Astrocyte (in vitro differentiated cells and primary cell): ENCODE measurements around the gene LRRC28.

ENCODE experiments used
- CTCF ChIP-seq: IDR thresholded peaks from 2 replicates; pipeline ENCODE4 v1.5.1; 2011; ENCODE audit warnings: low read depth, mild to moderate bottlenecking, inconsistent platforms, low read length, moderate library complexity; ENCODE audit not compliant: insufficient read depth
- EZH2 ChIP-seq: IDR thresholded peaks from 2 replicates; pipeline ENCODE4 v1.6.1; 2012; ENCODE audit warnings: mild to moderate bottlenecking, low read length, inconsistent platforms; ENCODE audit not compliant: insufficient read depth

DNA sequence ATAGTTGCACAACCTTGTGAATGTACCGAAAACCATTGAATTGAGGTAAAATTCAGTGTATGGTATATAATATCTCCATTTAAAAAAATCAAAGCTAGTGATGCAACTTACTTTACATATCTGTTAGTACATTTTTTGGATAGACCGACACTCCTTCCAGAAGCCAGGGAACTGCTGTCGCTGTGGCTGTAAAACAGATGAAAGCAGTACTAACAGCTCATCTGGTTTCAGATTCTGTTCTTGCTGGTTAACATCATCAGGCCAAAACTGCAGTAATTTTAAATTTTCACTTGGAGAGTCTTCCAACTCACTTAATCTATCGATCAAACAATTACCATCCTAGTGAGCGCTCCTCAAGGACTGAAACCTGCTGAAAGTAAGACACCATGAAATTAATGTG is 145.1 kb downstream of the LRRC28 start:
- TF ChIP-seq CTCF (no peak), EZH2 (no peak)
